Left ventricle myocardium superior (tissue), 1 donor: ENCODE results near the gene FAM53B. TPM values are rescaled to one million over a fixed set of nuclear protein-coding genes. Genes with fewer than 3 reads are reported as not detected.

ENCODE experiments used
- ATAC-seq: fragments of 200-7000 bp; cut with Tn5 transposase; one replicate; pipeline ENCODE4 v1.9.1; 2020; ENCODE audit warnings: mild to moderate bottlenecking, moderate library complexity
- DNase-seq: peaks from one replicate; pipeline ENCODE4 v3.0.0-alpha.2; 2020
- intact Hi-C: fragments of 100-400 bp; cut with micrococcal nuclease; formaldehyde crosslinking; loops from one replicate; pipeline ENCODE4 v1.11.0; 2022
- total RNA-seq: library from RNA; stranded (reverse); fragmentation: NEBNext Ultra II Directional; extraction: Animal tissue kit (Norgen Biotek cat#: 25700); gene quantifications from one replicate; pipeline ENCODE4 v1.2.1, GENCODE V29; 2021
- donor health status: DM: no; HTN: yes; CAD: no; lungs with severe emphysema.

The FAM53B gene
- total RNA-seq, 1 donor from 2014 or later: 45.3 TPM

DNA sequence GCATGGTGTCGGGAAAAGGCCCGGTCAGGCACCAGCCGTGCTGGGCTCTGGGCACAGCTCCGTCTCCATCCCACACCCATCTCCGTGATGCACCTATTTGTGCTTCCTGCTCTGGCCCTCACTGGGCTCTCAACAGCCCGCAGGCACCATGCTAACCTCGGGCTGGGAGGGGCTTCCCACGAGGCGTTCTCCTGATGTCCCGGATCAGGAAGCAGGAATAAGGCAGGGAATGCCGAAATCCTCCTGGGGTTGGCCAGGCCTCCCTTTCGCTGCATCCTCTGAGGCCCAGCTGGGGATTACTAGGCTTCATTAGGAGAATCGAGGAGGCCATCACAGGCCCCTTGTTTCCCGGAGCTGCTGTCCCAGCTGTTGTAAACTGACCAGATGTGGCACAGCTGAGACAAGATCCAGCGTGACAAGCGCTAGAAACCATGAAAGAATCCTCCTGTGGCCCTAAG lies 72.0 kb downstream of the FAM53B start:
- intact Hi-C loops: no loop called here
- ATAC-seq: no peak
- DNase-seq: peak; percentile 45

GRCh38 chr10:124671486-124672075 lies 72.6 kb downstream of the FAM53B start:
- peak; percentile 68 for DNase-seq
- peak; percentile 46 for ATAC-seq
- intact Hi-C loops: no loop called here

GRCh38 chr10:124670849-124671248 lies 73.3 kb downstream of the FAM53B start:
- intact Hi-C loops: no loop called here
- peak; percentile 57 for DNase-seq
- no peak for ATAC-seq

- DNase-seq (peak; percentile 39), ATAC-seq (no peak)
- intact Hi-C loops: no loop called here
Observed at GRCh38 chr10:124669824-124670654, 74.1 kb downstream of the FAM53B start.

- DNase-seq (peak; percentile 38), ATAC-seq (peak; percentile 38)
- intact Hi-C loops: no loop called here
Observed at GRCh38 chr10:124669141-124669823, 74.9 kb downstream of the FAM53B start.

DNA sequence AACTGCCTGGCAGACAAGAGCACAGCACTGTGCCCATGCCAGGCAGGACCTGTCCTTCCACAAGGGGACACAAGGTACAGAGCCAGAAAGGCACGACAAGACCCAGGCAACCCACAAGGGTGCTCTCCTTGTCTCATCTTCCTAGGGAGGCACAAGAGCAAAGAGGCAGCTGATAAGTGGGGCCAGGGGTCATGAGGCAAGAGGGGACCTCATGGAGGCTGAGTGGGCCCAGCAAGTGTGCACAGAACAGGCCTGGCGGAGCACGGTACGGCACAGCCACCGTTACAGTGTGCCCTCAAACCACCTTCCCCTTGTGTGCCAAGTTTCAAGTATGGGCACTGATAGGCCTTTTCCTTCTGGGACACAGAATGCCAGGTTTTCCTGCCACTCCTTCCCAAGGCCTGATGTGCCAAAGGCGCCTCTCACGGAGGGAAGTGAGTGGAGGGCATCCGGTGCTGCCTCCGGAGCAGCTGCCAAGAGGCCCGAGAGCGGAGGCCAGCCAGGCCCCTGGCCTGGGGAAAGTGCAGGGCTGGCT lies 75.6 kb downstream of the FAM53B start:
- DNase-seq (peak; percentile 66), ATAC-seq (peak; percentile 76)
- intact Hi-C loops: no loop called here

DNA sequence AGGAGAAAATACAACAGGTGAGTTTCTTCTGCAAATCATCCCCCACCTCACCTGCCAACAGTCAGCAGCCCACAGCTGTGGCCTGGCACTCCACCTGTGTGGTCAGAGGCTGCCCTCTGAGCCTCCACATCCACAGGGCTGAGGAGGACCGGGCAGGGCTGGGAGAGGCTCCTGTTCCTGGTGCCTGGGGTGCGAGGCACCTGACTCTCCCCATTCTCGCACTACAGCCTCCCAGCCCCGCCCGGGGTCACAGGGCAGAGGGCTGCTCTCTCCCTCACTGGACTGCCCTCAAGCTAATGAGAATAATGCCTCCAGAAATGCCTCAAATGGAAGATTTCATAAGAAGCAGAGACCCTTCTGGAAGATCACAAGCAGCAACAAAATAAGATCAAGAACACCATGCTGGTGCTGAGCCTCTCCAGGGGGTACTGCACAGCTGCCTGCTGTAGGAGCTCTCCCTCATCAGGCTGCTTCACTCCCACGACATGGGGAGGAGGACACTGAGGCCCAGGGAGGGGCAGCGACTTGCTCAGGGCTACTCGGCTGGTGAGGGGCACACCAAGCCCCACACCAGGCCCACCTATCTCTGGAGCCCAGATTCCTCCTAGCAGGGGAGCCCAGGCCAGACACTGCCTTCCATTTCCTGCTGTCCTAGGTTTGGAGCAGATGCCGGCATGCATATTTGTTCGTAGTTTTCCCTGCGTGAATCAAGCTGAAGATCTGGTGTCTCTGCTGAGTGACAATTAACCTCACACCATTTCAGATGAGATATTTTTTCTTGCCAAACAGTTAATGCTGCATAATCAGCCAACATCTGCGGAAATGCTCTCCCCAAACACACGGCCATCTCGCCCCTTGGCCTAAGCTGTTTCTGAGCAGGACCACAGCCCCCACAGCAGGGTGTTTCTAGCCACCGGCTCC lies 76.5 kb downstream of the FAM53B start:
- ATAC-seq (no peak), DNase-seq (peak; percentile 24)
- intact Hi-C loops: no loop called here

GRCh38 chr10:124666494-124666893 lies 77.7 kb downstream of the FAM53B start:
- DNase-seq: peak; percentile 17
- ATAC-seq: no peak
- intact Hi-C loops: no loop called here

- DNase-seq: peak; percentile 24
- intact Hi-C loops: no loop called here
- ATAC-seq: no peak
Observed at GRCh38 chr10:124665980-124666379, 78.2 kb downstream of the FAM53B start.

- intact Hi-C loops: no loop called here
- ATAC-seq (no peak), DNase-seq (peak; percentile 14)
Observed at GRCh38 chr10:124665558-124665957, 78.6 kb downstream of the FAM53B start.

DNA sequence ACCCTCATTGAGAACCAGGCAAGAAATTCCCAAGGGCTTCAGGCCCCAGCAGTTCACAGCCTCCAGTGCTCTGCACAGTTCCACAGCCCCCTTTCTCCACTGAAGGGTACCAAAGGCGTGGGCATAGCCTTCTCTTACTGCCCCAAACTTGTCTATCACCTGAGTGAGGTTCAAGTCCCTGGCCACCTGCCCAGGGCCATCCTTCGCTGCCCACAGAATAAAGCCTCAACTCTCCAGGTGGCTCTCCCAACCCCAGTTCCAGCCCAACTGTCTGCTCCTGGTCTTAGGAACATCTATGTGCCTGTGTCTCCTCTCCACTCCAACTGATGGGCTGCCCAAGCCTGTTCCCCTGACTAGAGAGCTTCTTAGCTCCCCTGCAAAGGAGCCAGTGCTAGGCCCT lies 79.1 kb downstream of the FAM53B start:
- intact Hi-C loops: no loop called here
- DNase-seq (peak; percentile 14), ATAC-seq (no peak)

DNA sequence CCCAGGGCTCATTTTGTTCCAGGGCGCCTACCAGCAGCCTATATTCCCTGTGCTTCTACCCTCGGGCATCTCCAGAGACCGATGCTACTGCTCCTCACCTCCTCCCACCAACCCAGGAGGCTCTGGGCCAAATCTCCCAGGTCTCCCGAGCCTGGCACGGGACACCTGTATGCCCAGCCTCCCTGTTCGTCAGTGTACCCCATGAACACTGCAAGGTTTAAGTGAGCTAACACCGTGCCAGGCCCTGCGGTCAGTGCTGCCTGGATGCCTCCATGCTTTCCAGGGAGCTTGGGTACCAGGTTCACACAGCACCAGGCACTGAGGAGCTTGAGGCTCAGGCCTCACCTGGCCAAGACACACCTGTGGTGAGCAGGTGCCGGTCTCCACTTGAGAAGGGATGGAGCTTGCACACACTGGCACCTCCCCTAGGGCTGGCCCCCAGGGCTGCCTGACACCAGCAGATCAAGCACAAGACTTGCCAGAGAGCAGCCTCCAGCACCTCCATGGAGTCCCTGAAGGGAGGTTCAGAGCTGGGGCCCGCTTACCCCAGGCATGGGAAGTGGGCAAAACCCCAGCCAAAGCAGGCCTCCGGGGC lies 80.3 kb downstream of the FAM53B start:
- intact Hi-C loops: no loop called here
- DNase-seq: peak; percentile 28
- ATAC-seq: no peak

- peak; percentile 10 for ATAC-seq
- intact Hi-C loops: no loop called here
- DNase-seq: peak; percentile 41
Observed at GRCh38 chr10:124663228-124663627, 81.0 kb downstream of the FAM53B start.

- peak; percentile 18 for DNase-seq
- intact Hi-C loops: no loop called here
- ATAC-seq: no peak
Observed at GRCh38 chr10:124661660-124662180, 82.5 kb downstream of the FAM53B start.

DNA sequence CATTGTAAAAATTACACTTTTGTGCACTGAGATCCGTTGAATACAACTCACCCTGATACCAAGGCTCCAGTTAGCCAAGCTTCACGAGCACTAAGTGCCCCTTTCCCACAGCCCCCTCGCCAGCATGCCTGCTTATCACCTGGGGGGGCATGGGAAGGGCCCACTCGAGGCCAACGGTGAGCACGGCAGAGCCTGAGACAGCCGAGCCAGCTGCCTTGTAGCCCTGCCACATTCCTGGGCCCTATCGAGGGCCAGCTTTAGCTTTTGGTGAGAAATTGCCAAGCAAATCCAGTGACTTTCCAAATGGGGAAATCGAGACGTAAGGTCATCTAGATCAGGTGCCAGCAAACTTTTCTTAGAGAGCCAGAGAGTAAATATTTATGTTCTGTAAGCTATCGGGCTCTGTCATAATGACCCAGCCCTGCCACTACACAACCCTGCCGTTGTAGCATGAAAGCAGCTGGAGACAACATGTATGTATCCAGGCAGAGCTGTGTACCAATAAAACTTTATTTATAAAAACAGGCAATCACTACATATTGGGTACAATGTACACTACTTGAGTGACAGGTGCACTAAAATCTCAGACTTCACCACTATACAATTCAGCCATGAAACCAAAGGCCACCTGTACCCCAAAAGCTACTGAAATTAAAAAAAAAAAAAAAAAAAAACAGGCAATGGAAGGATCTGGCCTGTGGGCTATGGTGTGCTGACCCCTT lies 83.6 kb downstream of the FAM53B start:
- intact Hi-C loops: no loop called here
- ATAC-seq (peak; percentile 31), DNase-seq (peak; percentile 31)

DNA sequence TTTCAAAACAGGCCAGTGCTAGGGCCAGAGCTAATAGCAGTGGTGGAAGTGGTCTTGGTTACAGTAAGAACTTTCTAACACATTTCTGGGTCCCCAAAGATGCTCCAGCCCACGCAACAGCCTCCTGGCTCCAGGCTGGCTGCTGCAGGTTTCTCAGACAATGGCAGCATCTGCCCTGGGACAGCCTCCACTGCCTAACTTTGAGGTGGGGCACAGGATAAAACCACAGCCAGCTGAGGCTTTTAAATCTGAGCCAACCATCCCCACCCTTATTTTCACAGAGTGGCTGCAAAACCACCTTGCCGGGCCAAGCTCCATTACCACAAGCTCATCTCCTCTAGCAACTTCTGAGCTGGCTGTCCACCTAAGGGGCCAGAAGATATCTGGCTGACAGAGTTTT lies 84.8 kb downstream of the FAM53B start:
- ATAC-seq: no peak
- intact Hi-C loops: no loop called here
- DNase-seq: no peak

- ATAC-seq: no peak
- DNase-seq: peak; percentile 26
- intact Hi-C loops: no loop called here
Observed at GRCh38 chr10:124658591-124659242, 85.5 kb downstream of the FAM53B start.
